HEK293T (cell line): ENCODE measurements around the gene LRRC28.

Experiments
- CTCF ChIA-PET: fragments of 350-600 bp; formaldehyde crosslinking; extraction: SDS; loops from one replicate; lab custom pipeline; 2021; ENCODE audit warnings: antibody characterized with exemption, inconsistent platforms; lab: Yijun Ruan, JAX
- POLR2A ChIA-PET: fragments of 350-600 bp; formaldehyde crosslinking; extraction: SDS; loops from one replicate; lab custom pipeline; 2020; ENCODE audit warnings: antibody characterized with exemption, inconsistent platforms; lab: Yijun Ruan, JAX
- DNase-seq: peaks from one replicate; pipeline ENCODE4 v3.0.0; 2012; ENCODE audit warnings: mixed read lengths; ENCODE audit errors: extremely low spot score
- ARNT ChIP-seq: fragments of 450-650 bp; IDR thresholded peaks from 2 replicates; pipeline ENCODE4 v1.6.1; 2017; ENCODE audit warnings: mild to moderate bottlenecking
- BHLHE40 ChIP-seq: fragments of 450-650 bp; IDR thresholded peaks from 2 replicates; pipeline ENCODE4 v1.6.1; 2016; ENCODE audit warnings: mild to moderate bottlenecking, moderate library complexity, borderline replicate concordance
- CTBP1 ChIP-seq: fragments of 450-650 bp; IDR thresholded peaks from 2 replicates; pipeline ENCODE4 v1.6.1; 2016; ENCODE audit warnings: borderline replicate concordance
- ELF4 ChIP-seq: fragments of 450-650 bp; IDR thresholded peaks from 2 replicates; pipeline ENCODE4 v1.6.1; 2017; ENCODE audit warnings: antibody characterized with exemption
- FOXA1 ChIP-seq: fragments of 450-650 bp; IDR thresholded peaks from 2 replicates; pipeline ENCODE4 v1.6.1; 2016; ENCODE audit warnings: mild to moderate bottlenecking
- FOXK2 ChIP-seq: fragments of 450-650 bp; IDR thresholded peaks from 2 replicates; pipeline ENCODE4 v1.6.1; 2016; ENCODE audit warnings: mild to moderate bottlenecking
- FOXM1 ChIP-seq: fragments of 450-650 bp; IDR thresholded peaks from 2 replicates; pipeline ENCODE4 v1.6.1; 2017; ENCODE audit warnings: mild to moderate bottlenecking, borderline replicate concordance
- HDGF ChIP-seq: fragments of 450-650 bp; IDR thresholded peaks from 2 replicates; pipeline ENCODE4 v1.6.1; 2017; ENCODE audit warnings: antibody characterized with exemption, borderline replicate concordance
- L3MBTL2 ChIP-seq: fragments of 450-650 bp; conservative IDR thresholded peaks from 2 replicates; pipeline ENCODE4 v1.6.1; 2016; ENCODE audit warnings: mild to moderate bottlenecking
- LEF1 ChIP-seq: fragments of 450-650 bp; IDR thresholded peaks from 2 replicates; pipeline ENCODE4 v1.6.1; 2017; ENCODE audit warnings: mild to moderate bottlenecking, borderline replicate concordance
- NFRKB ChIP-seq: fragments of 450-650 bp; IDR thresholded peaks from 2 replicates; pipeline ENCODE4 v1.6.1; 2016; ENCODE audit warnings: mild to moderate bottlenecking, moderate library complexity
- SP1 ChIP-seq: fragments of 450-650 bp; IDR thresholded peaks from 2 replicates; pipeline ENCODE4 v1.6.1; 2017
- SUZ12 ChIP-seq: fragments of 450-650 bp; IDR thresholded peaks from 2 replicates; pipeline ENCODE4 v1.6.1; 2016; ENCODE audit warnings: mild to moderate bottlenecking
- TARDBP ChIP-seq: fragments of 450-650 bp; IDR thresholded peaks from 2 replicates; pipeline ENCODE4 v1.6.1; 2016
- ZNF384 ChIP-seq: fragments of 450-650 bp; IDR thresholded peaks from 2 replicates; pipeline ENCODE4 v1.6.1; 2016
- TF ChIP-seq, protein P1 (sequence below): fragments of 450-650 bp; IDR thresholded peaks from 2 replicates; pipeline ENCODE4 v1.6.1; 2016

The LRRC28 gene

DNA sequence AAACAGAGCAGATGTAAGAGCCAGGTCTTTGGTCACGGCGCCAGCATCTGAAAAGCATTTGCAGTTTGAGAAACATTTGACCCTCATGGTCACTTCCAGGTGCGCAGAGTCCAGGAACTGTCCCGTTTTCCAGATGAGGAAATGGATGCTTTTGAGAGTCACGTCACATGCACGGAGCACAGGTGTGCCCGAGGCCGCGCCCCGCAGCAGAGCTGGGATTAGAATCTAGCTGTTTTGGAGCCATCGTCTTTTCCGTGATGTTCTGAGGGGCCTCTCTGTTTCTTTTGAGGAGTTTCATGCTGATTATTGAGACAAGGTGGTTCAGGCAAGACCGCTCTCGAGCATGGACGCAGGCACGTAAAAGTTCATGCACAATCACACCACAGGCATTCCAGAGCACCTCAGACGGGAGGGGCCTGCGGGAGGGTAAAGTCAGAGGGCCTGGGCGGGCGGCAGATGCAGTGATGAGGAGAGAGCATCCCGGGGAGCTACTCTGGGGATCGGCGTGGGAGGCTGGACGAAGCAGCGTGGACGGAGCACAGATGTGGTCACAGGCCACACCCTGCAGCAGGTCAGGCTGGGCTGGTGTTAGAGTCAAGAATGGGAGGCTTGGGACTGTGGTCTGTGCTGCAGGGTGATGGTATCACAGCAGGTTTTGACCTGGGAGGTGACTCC is 175.3 kb downstream of the LRRC28 start:
- ChIA-PET POLR2A (interaction anchor here (1.0 kb wide), 1 partner anchor 138 kb away, joined by 3 read pairs; no protein-coding TSS in a partner anchor), CTCF (interaction anchor here (0.6 kb wide), 1 partner anchor 30 kb away, joined by 3 read pairs; no protein-coding TSS in a partner anchor)
- no peak for DNase-seq
- TF ChIP-seq HDGF (no peak), BHLHE40 (no peak), FOXA1 (no peak), SP1 (no peak), TARDBP (no peak), ZNF384 (no peak), CTBP1 (no peak), ARNT (no peak), ELF4 (no peak), LEF1 (no peak), SUZ12 (no peak)
- TF ChIP-seq, protein P1, sequence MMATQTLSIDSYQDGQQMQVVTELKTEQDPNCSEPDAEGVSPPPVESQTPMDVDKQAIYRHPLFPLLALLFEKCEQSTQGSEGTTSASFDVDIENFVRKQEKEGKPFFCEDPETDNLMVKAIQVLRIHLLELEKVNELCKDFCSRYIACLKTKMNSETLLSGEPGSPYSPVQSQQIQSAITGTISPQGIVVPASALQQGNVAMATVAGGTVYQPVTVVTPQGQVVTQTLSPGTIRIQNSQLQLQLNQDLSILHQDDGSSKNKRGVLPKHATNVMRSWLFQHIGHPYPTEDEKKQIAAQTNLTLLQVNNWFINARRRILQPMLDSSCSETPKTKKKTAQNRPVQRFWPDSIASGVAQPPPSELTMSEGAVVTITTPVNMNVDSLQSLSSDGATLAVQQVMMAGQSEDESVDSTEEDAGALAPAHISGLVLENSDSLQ, result no peak

DNA sequence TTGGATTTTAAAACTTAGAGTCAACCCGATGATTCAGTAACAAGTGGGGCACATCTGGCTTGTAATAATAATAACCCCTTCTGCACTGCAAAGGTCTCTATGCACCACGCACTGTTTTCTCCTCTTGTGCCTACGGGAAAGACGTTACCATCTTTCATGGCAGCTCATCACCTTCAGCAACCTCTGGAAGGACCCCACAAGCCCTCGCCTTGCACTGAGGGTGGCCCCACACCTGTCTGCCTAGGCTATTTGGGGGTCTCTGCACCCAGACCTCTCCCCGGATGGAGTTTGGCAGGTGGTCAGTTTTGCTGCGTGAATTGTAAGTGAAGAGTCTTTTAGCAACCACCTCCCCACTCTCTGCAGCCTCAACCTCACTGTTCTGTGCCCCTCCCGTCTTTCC is 175.9 kb downstream of the LRRC28 start:
- no peak for DNase-seq
- POLR2A ChIA-PET, result no interaction called here
- CTCF ChIA-PET, result interaction anchor here (0.6 kb wide), 1 partner anchor 29 kb away, joined by 3 read pairs; no protein-coding TSS in a partner anchor
- TF ChIP-seq TARDBP (no peak), FOXM1 (no peak), ZNF384 (no peak), FOXK2 (no peak), CTBP1 (no peak), SUZ12 (no peak), ARNT (no peak), NFRKB (no peak), L3MBTL2 (no peak)

DNA sequence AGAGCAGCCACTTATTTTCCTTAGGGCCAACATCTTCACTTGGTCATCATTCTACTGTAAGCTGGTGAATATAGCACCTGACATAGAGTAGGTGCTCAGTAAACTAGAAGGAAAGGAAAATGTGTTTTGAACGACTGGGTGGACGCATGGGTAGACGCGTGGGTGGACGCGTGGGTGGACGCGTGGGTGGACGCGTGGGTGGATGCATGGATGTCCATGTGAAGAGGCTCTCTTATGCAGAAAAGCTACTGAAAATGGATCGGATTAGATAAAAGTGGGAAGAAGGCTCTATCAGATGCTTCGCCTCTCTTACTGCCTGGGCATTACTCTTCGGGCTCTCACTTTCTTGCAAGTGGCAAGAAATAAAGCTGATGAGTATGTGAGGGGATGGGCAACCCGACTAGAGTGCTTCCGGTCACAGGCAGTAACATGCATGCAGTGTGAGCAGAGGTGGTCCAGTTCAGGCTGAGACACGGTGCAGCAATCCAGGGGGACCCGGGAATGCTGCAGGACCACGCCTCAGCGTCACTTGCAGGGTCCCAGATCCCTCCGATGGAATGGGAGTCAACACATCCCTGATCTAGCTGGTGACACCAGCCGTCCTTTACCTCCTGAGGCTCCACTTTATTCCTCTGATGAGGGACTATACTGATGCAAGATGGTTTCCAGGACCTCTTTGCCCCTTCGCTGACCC is 176.5 kb downstream of the LRRC28 start:
- DNase-seq, result no peak
- TF ChIP-seq LEF1 (no peak), ARNT (no peak), FOXA1 (no peak), FOXK2 (no peak), L3MBTL2 (no peak), FOXM1 (no peak), TARDBP (no peak), SP1 (no peak), NFRKB (no peak), SUZ12 (no peak)
- TF ChIP-seq, protein P1, result no peak
- POLR2A ChIA-PET, result no interaction called here
- CTCF ChIA-PET, result interaction anchor here (0.6 kb wide), 1 partner anchor 28 kb away, joined by 3 read pairs; no protein-coding TSS in a partner anchor

DNA sequence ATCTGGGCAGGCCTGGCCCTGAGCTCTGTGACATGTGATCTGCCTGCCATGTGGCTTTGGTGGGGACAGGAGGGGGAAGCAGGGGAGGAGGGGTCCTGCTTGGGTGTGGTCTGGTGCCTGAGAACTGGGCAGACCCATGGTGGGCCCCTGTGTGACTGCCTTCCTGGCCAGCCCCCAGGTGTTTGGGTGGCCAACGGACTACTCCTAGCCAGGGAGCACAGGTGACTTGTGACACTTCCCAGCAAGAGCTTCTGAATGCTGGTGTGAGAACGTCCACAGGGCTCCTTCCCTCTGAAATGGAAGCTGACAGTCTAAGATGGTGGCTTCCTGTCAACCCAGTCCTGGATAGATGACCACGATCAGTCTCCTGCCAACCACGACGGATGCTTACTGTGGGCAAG is 178.4 kb downstream of the LRRC28 start:
- no peak for DNase-seq
- ChIA-PET POLR2A (no interaction called here), CTCF (no interaction called here)
- no peak for TF ChIP-seq CTBP1
- TF ChIP-seq LEF1, result no peak
- no peak for TF ChIP-seq HDGF
- TF ChIP-seq ZNF384, result no peak
- TF ChIP-seq, protein P1, result no peak
- TF ChIP-seq FOXA1, result no peak
- TF ChIP-seq FOXK2, result no peak
- no peak for TF ChIP-seq NFRKB
- TF ChIP-seq FOXM1, result no peak
- TF ChIP-seq TARDBP, result no peak
- TF ChIP-seq L3MBTL2, result no peak

GRCh38 chr15:99430881-99431401 is 179.7 kb downstream of the LRRC28 start:
- CTCF ChIA-PET, result interaction anchor here (1.3 kb wide), 1 partner anchor 18 kb away, joined by 3 read pairs; no protein-coding TSS in a partner anchor
- POLR2A ChIA-PET, result no interaction called here
- TF ChIP-seq BHLHE40 (no peak), SUZ12 (no peak), HDGF (no peak), TARDBP (no peak), FOXA1 (no peak), L3MBTL2 (no peak), NFRKB (no peak), SP1 (no peak), ZNF384 (no peak), CTBP1 (no peak), FOXK2 (no peak), FOXM1 (no peak), ARNT (no peak), LEF1 (no peak), ELF4 (no peak)
- TF ChIP-seq, protein P1, result no peak
- DNase-seq, result no peak
